Measurements from ENCODE around the gene JPT1. TPM values are rescaled to one million over a fixed set of nuclear protein-coding genes. Genes with fewer than 3 reads are reported as not detected.

The JPT1 gene
- total and polyA plus RNA-seq, 7 donors = 17.5 to 627 (median 19.1) TPM

DNA sequence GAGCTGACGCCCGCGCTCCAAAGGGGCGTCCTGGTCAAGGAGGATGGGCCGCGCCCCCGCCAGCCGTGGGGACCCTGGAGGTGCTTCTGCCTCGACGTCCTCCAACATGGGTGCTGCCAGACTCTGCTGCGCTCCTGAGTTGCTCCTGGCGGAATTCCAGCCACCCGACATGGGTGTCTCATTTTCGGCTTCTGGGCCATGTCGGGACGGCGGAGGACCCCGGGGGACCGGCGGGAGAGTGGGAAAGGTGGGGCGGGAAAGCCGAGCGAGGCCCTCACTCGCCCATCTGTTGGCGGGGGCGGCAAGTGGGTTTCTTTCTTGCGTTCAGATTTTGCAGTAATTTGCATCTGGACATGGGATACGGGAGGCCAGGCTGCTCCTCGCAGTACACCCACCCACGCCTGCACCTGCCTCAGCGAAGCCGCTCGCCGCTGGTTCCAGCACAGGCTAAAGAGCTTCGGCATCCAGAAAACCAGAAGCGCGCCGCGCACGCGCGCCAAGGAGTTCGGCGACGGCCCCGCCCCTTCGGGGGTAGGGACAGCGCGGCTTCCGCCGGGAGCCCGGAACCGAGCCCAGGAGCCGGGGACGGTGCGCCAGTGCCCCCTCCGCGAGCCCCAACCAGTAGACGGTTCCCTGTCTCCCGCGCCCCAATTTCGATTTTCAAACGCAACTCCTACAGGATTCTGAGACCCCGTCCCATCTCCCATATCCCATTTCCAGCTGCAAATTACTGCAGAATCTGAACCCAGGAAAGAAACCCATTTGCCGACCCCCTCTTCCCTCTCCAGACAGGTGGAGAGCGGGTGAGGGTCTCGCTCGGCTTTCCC is 44.7 kb downstream of the JPT1 start, which contains the start of gene ARMC7:
Gene ARMC7, plus strand, starts transcription at position 563 of the 827 bp plus-strand sequence. CDS start 320 bp downstream, outside the sequence.
- H3K9me3 ChIP-seq = no peaks in the 10 kb centered on the region
- no peaks in the 10 kb centered on the region for H3K36me3 ChIP-seq
- peak within 1 kb of the TSS; percentile 66 to 81 (median 77) for H3K27ac ChIP-seq
- no peaks in the 10 kb centered on the region for H3K27me3 ChIP-seq
- 0 to 1% methylated on average over 68 of the region's 68 CpGs for WGBS, 2 donors
- H3K4me3 ChIP-seq = peak within 1 kb of the TSS; percentile 65 to 91 (median 76)
- TF ChIP-seq, protein P1, sequence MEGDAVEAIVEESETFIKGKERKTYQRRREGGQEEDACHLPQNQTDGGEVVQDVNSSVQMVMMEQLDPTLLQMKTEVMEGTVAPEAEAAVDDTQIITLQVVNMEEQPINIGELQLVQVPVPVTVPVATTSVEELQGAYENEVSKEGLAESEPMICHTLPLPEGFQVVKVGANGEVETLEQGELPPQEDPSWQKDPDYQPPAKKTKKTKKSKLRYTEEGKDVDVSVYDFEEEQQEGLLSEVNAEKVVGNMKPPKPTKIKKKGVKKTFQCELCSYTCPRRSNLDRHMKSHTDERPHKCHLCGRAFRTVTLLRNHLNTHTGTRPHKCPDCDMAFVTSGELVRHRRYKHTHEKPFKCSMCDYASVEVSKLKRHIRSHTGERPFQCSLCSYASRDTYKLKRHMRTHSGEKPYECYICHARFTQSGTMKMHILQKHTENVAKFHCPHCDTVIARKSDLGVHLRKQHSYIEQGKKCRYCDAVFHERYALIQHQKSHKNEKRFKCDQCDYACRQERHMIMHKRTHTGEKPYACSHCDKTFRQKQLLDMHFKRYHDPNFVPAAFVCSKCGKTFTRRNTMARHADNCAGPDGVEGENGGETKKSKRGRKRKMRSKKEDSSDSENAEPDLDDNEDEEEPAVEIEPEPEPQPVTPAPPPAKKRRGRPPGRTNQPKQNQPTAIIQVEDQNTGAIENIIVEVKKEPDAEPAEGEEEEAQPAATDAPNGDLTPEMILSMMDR (IDR thresholded peaks at IDR 0.05) = no peak
- peak; percentile 61 to 75 for TF ChIP-seq POLR2A (IDR thresholded peaks at IDR 0.05)
- peak; percentile 37 to 88 (median 76) for TF ChIP-seq POLR2AphosphoS5 (IDR thresholded peaks at IDR 0.05)
- peak; percentile 94 for DNase-seq
- peaks cover 0 to 42% (median 28%) of the 10 kb centered on the region in 4 donors for H3K4me1 ChIP-seq
- intact Hi-C loops (cut with DNase I) = loop anchor here (2.0 to 5.0 kb wide), 3 partner anchors 47 to 73 kb away; partner anchors contain the start of gene SUMO2

DNA sequence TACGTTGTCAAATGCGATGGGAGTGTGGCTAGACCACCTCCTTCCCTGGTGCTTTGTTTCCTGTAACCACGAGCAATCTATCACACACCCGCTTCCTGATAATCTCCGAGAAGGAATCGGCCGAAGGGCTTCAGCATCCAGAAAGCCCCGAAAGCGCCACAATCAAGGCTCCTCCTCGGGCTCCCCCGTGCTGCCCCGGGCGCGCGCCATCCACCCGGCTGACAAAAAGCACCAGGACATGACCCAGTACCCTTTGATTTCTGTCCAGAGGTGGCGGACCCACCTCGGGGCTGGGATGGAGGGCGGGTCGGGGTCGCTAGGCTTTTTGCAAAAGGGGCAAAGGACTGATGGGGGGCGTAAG is 45.3 kb downstream of the JPT1 start:
- Histone ChIP-seq H3K4me1 (peaks cover 0 to 40% (median 26%) of the 10 kb centered on the region in 4 donors), H3K4me3 (peak overlapping the region; percentile 65 to 91 (median 76)), H3K36me3 (no peaks in the 10 kb centered on the region), H3K9me3 (no peaks in the 10 kb centered on the region), H3K27me3 (no peaks in the 10 kb centered on the region), H3K27ac (peak overlapping the region in 1 of 4 donors; percentile 77)
- no peak for DNase-seq
- TF ChIP-seq, protein P1 (IDR thresholded peaks at IDR 0.05) = no peak
- no peak for TF ChIP-seq POLR2A (IDR thresholded peaks at IDR 0.05)
- intact Hi-C loops (cut with DNase I) = loop anchor here (2.0 kb wide), 1 partner anchor 62 kb away; no protein-coding TSS in a partner anchor
- 4 to 5% methylated on average over 22 of the region's 22 CpGs for WGBS, 2 donors

DNA sequence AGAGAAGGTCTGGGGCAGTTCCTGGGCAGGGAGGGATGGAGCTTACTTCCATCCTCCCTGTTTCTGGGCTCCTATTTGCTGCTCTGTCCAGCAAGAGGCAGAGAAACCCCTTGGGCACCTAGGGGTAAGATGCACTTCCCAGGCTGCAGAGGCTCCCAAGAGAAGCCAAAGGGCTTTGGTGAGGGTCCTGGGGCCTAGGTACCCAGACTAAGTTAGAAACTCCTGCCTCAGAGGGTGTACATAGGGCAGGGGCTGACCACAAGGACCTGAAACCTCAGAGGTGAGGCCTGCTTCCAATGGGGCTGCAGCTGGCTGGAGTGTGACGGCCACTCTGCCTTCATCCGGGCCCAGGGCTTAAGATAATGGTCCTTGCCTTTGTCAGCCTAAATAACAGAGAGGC is 46.1 kb downstream of the JPT1 start:
- peaks cover 0 to 42% (median 21%) of the 10 kb centered on the region in 4 donors for H3K4me1 ChIP-seq
- TF ChIP-seq, protein P1 (IDR thresholded peaks at IDR 0.05) = no peak
- no peak for TF ChIP-seq EP300 (IDR thresholded peaks at IDR 0.05)
- TF ChIP-seq POLR2AphosphoS5 (IDR thresholded peaks at IDR 0.05) = no peak
- TF ChIP-seq POLR2A (IDR thresholded peaks at IDR 0.05) = no peak
- no peaks in the 10 kb centered on the region for H3K36me3 ChIP-seq
- intact Hi-C loops (cut with DNase I) = loop anchor here (2.0 kb wide), 1 partner anchor 63 kb away; no protein-coding TSS in a partner anchor
- no peak overlapping the region for H3K27ac ChIP-seq
- H3K4me3 ChIP-seq = no peak overlapping the region
- no peak for DNase-seq
- WGBS, 2 donors = 90% methylated on average over 2 of the region's 2 CpGs
- H3K27me3 ChIP-seq = no peaks in the 10 kb centered on the region
- no peaks in the 10 kb centered on the region for H3K9me3 ChIP-seq

GRCh38 chr17:75105126-75106080 is 48.9 kb downstream of the JPT1 start:
- H3K4me1 ChIP-seq = peaks cover 0 to 23% (median 11%) of the 10 kb centered on the region in 4 donors
- H3K36me3 ChIP-seq = peaks cover 0 to 6% (median 0%) of the 10 kb centered on the region in 4 donors
- WGBS, 2 donors = 46 to 69% methylated on average over 20 of the region's 20 CpGs

More at GRCh38 chr17:75105126-75106080, 48.9 kb downstream of the JPT1 start:
- Histone ChIP-seq H3K4me3 (no peak overlapping the region), H3K27me3 (no peaks in the 10 kb centered on the region), H3K9me3 (no peaks in the 10 kb centered on the region), H3K27ac (no peak overlapping the region)
- TF ChIP-seq POLR2AphosphoS5 (IDR thresholded peaks at IDR 0.05) = no peak
- TF ChIP-seq, protein P1 (IDR thresholded peaks at IDR 0.05) = peak in 3 of 4 experiments; percentile 44 to 53 (median 50)
- intact Hi-C loops (cut with DNase I) = no loop called here
- DNase-seq = no peak
